GM19351 (cell line): Measurements from ENCODE around the gene DDX1.

Experiments used
- ATAC-seq: cut with Tn5 transposase; IDR thresholded peaks from one replicate; pipeline ENCODE4 v1.9.1; 2021; ENCODE audit warnings: mild to moderate bottlenecking, moderate library complexity; ENCODE audit not compliant: unreplicated experiment

Gene DDX1

GRCh38 chr2:15658911-15659310 lies 67.2 kb downstream of the DDX1 start:
- ATAC-seq, result no peak

GRCh38 chr2:15660491-15661294 lies 69.0 kb downstream of the DDX1 start:
- no peak for ATAC-seq

DNA sequence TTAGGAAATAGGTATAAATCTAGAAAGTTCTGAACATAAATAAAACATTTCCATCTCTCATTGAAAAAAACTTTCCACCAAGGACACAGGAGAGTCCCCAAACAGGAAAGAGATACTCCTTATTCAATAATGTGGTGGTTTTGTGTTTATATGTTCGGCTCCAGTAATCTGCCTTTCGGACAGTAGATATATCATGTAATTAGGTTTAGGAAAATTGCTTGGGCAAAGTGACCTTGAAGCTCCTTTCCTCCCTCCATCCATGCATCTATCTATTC lies 69.6 kb downstream of the DDX1 start:
- ATAC-seq, result no peak

- no peak for ATAC-seq
These were observed 70.4 kb downstream of the DDX1 start for GRCh38 chr2:15662026-15662425.

- ATAC-seq, result no peak
These were observed 70.9 kb downstream of the DDX1 start for GRCh38 chr2:15662579-15662978.

- ATAC-seq, result no peak
These were observed 72.1 kb downstream of the DDX1 start for GRCh38 chr2:15663802-15664201.

DNA sequence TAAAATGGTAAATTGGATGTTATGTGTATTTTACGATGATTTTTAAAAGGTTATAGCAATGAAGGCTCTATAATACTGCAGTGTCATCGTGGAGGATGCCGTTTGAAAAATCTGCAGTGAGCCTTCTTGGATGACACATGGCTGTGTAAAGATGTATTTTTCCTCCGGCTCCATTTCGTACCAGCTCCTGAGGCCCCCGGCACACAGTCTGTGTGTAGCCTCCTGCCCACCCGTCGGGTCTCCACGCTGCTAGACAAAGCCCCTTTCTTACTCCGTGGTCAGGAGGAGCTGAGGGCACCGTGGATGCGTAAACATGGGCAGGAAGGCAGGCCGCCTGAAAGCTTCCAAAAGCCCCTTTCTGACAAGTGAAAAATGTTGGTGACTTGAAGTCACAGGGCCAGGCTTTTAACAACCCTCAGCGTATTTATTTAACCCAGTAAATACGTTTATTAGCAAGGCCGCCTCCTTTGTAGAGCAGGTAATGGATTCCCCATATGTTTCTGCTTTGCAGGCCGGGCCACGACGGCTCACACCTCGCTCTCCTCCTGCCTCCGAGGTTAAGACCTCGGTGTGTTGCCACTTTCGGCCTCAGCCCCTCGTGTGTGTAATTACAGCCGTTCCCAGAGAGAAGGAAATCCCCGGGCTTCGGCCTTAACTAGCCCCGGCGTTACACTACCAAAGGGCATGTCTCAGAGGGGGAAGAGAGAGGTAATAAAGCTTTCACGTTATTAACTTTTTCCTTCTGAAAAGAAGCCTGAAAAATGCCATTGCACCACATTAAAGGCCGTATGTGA lies 72.8 kb downstream of the DDX1 start:
- no peak for ATAC-seq

DNA sequence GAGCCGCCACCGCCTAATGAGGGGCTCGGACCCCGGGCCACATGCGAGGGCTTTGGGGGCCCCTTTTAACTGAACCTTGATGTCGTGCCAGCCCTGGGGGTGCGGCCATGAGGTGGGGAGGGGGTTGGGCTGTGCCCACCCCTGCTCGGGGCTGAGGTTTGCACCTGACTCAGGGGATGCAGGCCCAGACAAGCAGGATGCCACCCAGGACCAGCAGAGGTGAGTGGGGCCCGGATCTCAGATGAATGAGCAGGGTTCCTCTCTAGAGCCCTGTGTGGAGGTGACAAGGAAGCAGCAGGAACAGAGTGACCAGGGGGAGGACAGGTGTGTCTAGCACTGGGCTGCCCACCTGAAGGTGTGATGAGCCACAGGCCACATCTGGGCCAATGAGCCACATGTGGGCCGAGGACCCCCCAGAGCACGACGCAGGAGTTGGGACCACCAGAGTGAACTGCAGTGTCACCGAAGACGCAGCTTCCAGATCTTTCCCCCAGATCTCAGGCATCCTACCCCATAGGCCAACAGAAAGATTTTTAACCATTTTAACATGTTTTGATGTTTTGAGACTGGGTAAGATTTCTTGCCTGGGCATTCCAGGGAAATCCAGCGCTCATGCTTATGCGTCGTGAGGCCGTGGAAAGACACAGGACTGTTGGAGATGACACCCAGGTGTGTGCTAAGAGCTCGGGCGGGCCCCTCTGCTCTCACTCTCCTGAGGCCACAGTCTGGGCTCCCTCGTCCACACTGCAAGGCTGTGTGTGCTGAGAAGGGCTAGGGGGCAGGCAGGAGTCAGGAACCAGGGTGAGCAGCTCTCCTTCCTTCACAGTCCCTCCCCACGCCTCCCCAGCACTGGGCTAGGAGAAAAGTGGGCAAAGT lies 73.6 kb downstream of the DDX1 start:
- ATAC-seq, result no peak

DNA sequence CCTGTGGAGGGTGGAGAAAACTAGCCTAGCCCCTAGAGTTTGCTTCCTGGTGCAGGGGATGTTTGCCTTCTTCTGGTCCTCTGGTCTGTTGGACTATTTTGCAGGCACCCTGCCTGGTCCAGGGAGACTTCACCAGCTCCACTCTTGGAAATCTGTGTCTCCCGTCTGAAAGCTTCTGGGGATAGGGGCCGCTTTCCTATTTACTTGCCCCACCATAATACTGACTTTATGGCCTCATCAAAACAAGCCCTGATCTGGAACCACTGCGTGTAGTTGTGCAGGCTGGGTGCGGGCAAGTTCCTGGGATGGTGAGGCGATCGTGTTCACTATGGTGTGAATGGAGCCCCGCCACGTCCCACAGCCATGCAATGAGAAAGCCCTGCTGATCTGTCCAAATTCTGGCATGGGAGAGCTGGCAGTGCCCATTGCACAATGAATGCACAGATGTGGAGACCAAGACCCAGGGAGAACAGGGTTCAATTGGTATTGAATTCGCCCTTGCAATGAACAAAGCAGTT lies 74.3 kb downstream of the DDX1 start:
- no peak for ATAC-seq

GRCh38 chr2:15666861-15667808 lies 75.5 kb downstream of the DDX1 start:
- no peak for ATAC-seq

DNA sequence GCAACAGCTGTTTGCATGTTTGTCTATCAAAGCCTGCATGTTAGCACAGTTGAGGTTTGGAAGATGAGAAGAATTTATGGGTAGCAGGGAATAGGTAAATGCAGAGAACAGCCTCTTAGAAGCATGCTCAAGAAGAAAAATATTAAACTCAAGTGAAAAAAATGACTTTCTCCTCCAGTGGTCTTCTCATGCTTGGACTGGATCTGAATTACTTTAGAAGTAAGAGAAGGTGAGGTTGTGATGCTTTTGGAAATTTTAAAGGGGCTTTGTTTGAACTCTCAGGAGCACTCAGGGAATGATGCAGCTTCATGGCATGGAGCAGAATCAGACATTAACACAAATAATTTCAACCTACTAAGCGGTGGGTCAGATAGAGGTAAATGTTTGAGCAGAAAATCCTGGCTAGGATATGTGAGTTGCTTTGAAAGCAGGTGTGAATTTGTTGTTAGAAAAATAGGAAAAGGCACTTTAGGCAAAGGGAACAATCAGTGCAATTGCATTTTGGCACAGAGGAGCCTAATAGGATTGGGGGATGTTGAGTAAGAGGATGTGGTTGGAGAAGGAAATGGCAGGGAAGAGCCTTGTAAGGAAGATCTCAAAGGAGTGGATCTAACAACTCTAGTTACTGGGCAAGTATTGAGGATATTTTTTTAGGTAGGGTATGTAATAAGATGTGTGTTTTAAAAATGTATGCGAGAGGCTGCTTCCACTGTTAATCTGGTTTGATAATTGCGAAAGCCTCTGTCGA lies 76.3 kb downstream of the DDX1 start:
- ATAC-seq, result no peak

DNA sequence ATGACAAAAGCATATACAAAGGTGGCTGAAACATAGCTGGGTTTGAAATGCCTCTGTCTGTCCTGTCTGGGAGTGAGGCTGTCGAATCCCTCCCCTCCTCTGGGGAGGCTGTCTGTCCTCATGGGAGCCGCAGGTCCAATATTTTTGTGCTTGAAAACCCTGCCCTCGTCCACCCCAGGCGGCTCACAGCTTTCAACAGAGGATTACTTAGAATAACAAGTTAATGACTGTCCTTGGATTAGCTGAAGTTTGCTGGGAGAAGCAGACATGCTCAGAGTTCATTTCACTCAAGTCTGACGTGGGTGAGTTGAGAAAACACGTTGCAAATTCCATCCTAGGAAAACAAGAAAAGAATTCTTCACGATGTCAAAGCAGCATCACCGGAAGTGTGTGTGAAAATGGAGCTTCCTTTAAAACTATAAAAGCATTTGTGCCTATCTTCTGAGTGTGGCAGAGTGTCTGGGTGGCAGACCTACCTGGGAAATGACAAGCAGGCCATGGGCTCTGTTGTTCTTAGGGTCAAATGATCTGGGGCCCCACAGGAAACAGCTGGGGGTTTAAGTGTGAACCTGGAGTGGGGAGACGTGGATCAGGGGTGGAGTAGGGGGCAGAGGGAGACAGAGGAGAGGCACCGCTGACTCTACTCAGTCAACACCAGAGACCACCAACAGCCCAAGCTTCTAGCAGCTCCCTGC lies 77.1 kb downstream of the DDX1 start:
- ATAC-seq, result no peak

- ATAC-seq, result no peak
These were observed 77.8 kb downstream of the DDX1 start for GRCh38 chr2:15669375-15669910.

DNA sequence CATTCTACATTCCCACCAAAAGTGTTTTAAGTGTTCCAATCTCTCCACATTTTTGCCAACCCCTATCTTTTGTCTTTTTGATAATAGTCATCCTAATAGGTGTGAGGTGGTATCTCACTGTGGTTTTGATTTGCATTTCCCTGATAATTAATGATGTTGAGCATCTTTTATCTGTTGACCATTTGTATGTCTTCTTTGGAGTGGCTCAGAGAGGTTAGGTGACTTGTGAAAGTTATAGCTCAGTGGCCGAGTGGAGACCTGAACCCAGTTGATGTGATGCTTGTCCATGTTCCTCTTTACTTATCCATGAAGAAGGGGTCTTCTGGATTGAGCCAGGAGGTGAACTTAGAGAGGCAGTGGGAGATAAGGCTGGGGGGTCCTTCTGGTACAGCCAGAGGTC lies 78.8 kb downstream of the DDX1 start:
- ATAC-seq, result no peak

DNA sequence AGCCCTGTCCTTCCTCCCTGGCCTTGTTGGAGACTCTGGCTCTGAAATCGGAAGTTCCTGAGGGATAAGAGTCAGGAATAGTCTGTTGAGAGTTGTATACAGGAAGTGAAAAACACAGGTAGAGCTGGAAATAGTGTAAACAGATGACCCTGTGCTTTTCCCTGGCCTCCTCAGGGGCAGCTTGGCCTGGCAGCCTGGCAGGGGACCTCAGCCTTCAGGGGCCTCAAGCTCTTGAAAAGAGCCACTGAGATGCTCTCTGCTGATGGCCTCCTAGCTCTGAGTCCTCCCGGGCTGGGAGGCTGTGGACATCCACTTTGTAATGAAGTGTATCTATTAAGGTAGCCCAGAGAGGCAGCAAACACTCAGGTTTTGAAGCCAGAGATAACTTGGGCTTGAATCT lies 79.3 kb downstream of the DDX1 start:
- no peak for ATAC-seq

DNA sequence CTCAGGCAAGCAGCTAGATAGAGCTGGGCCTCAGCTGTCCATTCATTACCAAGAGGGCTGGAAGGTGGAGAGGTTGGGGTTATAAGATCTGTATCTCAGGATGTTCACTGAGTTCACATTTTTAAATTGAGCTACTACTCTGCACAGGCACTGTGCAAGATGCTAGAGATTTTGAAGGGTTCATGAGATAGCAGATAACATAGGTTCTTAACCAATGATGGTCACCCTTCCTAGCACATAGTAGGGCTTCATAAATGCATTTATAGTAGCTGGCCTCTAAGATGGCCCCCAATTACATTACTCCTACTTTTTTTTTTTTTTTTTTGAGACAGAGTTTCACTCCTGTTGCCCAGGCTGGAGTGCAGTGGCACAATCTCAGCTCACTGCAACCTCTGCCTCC lies 79.7 kb downstream of the DDX1 start:
- no peak for ATAC-seq

GRCh38 chr2:15671842-15672815 lies 80.5 kb downstream of the DDX1 start:
- ATAC-seq, result no peak
